GDM1 (cell line): ENCODE results near the gene SH3GL3.

Source experiments
- DNase-seq: peaks from one replicate; lab custom pipeline; 2025; lab: John Stamatoyannopoulos, UW

Gene SH3GL3

GRCh38 chr15:83565553-83566159 lies 118.5 kb downstream of the SH3GL3 start:
- DNase-seq: no peak

GRCh38 chr15:83567318-83567717 lies 120.2 kb downstream of the SH3GL3 start:
- no peak for DNase-seq

GRCh38 chr15:83569341-83569740 lies 122.2 kb downstream of the SH3GL3 start:
- DNase-seq: no peak

GRCh38 chr15:83570756-83571155 lies 123.6 kb downstream of the SH3GL3 start:
- no peak for DNase-seq

- no peak for DNase-seq
Observed at GRCh38 chr15:83571820-83572707, 124.9 kb downstream of the SH3GL3 start.

- DNase-seq: no peak
Observed at GRCh38 chr15:83574345-83574744, 127.2 kb downstream of the SH3GL3 start.

GRCh38 chr15:83578691-83579090 lies 131.6 kb downstream of the SH3GL3 start:
- no peak for DNase-seq

GRCh38 chr15:83581381-83581780 lies 134.2 kb downstream of the SH3GL3 start:
- DNase-seq: no peak

- no peak for DNase-seq
Observed at GRCh38 chr15:83582381-83582780, 135.2 kb downstream of the SH3GL3 start.

- DNase-seq: no peak
Observed at GRCh38 chr15:83585601-83586335, 138.6 kb downstream of the SH3GL3 start.

GRCh38 chr15:83587091-83587490 lies 139.9 kb downstream of the SH3GL3 start:
- no peak for DNase-seq

- DNase-seq: no peak
Observed at GRCh38 chr15:83588441-83588840, 141.3 kb downstream of the SH3GL3 start.

GRCh38 chr15:83592370-83593040 lies 145.4 kb downstream of the SH3GL3 start:
- DNase-seq: no peak

GRCh38 chr15:83595191-83595590 lies 148.1 kb downstream of the SH3GL3 start:
- DNase-seq: no peak

GRCh38 chr15:83598031-83598430 lies 150.9 kb downstream of the SH3GL3 start:
- DNase-seq: no peak

- no peak for DNase-seq
Observed at GRCh38 chr15:83602021-83602420, 154.9 kb downstream of the SH3GL3 start.

- no peak for DNase-seq
Observed at GRCh38 chr15:83604549-83604948, 157.4 kb downstream of the SH3GL3 start.

- no peak for DNase-seq
Observed at GRCh38 chr15:83605111-83605945, 158.2 kb downstream of the SH3GL3 start.

GRCh38 chr15:83610132-83610531 lies 163.0 kb downstream of the SH3GL3 start:
- DNase-seq: no peak

GRCh38 chr15:83610901-83611685 lies 164.0 kb downstream of the SH3GL3 start:
- DNase-seq: no peak
